HL-60 (cell line): ENCODE measurements around the gene HHEX.

Source experiments
- SPI1 ChIP-seq: IDR thresholded peaks from 2 replicates; pipeline ENCODE4 v1.6.1; 2012; ENCODE audit warnings: low read depth, mild to moderate bottlenecking, borderline replicate concordance
- TF ChIP-seq, protein P1 (sequence below): IDR thresholded peaks from one replicate; pipeline ENCODE4 v1.5.1; 2011; ENCODE audit warnings: low read length, control low read depth, inconsistent platforms; ENCODE audit not compliant: insufficient read depth
- TF ChIP-seq, protein P2 (sequence below): IDR thresholded peaks from 2 replicates; pipeline ENCODE4 v1.6.1; 2012; ENCODE audit warnings: low read depth; ENCODE audit not compliant: insufficient replicate concordance

DNA sequence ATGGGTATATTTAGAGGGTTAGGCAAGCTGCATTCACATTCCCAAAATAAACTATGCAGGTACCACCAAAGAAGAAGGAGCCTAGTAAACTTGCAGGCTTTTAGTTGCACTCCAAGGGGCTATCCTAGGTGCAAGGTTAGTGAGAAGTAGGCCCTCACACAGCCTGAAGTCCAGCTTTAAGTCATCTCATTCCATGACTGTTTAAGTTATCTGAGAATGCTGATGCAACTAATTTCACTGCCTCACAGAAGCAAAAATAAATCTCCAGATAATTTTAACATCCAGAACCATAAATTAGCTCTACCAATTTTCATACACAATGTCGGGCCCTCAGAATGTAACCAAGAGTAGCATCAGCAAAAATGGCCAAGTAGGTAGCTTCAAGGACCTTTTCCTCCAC, 34.3 kb upstream of the HHEX start:
- TF ChIP-seq, protein P1, sequence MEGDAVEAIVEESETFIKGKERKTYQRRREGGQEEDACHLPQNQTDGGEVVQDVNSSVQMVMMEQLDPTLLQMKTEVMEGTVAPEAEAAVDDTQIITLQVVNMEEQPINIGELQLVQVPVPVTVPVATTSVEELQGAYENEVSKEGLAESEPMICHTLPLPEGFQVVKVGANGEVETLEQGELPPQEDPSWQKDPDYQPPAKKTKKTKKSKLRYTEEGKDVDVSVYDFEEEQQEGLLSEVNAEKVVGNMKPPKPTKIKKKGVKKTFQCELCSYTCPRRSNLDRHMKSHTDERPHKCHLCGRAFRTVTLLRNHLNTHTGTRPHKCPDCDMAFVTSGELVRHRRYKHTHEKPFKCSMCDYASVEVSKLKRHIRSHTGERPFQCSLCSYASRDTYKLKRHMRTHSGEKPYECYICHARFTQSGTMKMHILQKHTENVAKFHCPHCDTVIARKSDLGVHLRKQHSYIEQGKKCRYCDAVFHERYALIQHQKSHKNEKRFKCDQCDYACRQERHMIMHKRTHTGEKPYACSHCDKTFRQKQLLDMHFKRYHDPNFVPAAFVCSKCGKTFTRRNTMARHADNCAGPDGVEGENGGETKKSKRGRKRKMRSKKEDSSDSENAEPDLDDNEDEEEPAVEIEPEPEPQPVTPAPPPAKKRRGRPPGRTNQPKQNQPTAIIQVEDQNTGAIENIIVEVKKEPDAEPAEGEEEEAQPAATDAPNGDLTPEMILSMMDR, result no peak
- TF ChIP-seq, protein P2, sequence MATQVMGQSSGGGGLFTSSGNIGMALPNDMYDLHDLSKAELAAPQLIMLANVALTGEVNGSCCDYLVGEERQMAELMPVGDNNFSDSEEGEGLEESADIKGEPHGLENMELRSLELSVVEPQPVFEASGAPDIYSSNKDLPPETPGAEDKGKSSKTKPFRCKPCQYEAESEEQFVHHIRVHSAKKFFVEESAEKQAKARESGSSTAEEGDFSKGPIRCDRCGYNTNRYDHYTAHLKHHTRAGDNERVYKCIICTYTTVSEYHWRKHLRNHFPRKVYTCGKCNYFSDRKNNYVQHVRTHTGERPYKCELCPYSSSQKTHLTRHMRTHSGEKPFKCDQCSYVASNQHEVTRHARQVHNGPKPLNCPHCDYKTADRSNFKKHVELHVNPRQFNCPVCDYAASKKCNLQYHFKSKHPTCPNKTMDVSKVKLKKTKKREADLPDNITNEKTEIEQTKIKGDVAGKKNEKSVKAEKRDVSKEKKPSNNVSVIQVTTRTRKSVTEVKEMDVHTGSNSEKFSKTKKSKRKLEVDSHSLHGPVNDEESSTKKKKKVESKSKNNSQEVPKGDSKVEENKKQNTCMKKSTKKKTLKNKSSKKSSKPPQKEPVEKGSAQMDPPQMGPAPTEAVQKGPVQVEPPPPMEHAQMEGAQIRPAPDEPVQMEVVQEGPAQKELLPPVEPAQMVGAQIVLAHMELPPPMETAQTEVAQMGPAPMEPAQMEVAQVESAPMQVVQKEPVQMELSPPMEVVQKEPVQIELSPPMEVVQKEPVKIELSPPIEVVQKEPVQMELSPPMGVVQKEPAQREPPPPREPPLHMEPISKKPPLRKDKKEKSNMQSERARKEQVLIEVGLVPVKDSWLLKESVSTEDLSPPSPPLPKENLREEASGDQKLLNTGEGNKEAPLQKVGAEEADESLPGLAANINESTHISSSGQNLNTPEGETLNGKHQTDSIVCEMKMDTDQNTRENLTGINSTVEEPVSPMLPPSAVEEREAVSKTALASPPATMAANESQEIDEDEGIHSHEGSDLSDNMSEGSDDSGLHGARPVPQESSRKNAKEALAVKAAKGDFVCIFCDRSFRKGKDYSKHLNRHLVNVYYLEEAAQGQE, result no peak
- TF ChIP-seq SPI1, result no peak
